IMR-90 (cell line): Measurements from ENCODE around the gene MOB3A. TPM values are rescaled to one million over a fixed set of nuclear protein-coding genes. Genes with fewer than 3 reads are reported as not detected.
"Not testable (repeated sequence)": the region's sequence is repeated elsewhere in the genome, so short reads cannot be mapped to it uniquely, and the experiment has no call there.

Source experiments
- ATAC-seq: fragments of 200-7000 bp; cut with Tn5 transposase; 2 replicates; pipeline ENCODE4 v1.9.1; 2020; ENCODE audit warnings: low read depth, mild to moderate bottlenecking, moderate library complexity
- BruUV-seq: library from RNA; stranded (reverse); fragments of 400-500 nt; replicated peaks from 2 replicates; lab custom pipeline; 2021; lab: Mats Ljungman, UMichigan
- CTCF ChIA-PET: fragments of 300-600 bp; formaldehyde crosslinking; extraction: SDS; loops from one replicate; lab custom pipeline; 2021; ENCODE audit warnings: antibody characterized with exemption; lab: Yijun Ruan, JAX
- POLR2A ChIA-PET: fragments of 300-600 bp; sonication (Branson Sonifier 250); formaldehyde crosslinking; loops from one replicate; lab custom pipeline; 2022; ENCODE audit warnings: antibody characterized with exemption; ENCODE audit not compliant: unreplicated experiment; lab: Charles Lee
- DNase-seq: peaks from one replicate; pipeline ENCODE4 v3.0.0; 2013
- H2AFZ ChIP-seq: replicated peaks from 2 replicates; pipeline ENCODE3; 2013; ENCODE audit warnings: low read length, mild to moderate bottlenecking; ENCODE audit not compliant: poor library complexity
- H2AK5ac ChIP-seq: 2 replicates; pipeline ENCODE4 v1.6.1; 2013; ENCODE audit warnings: low read depth, low read length, inconsistent platforms
- H2AK9ac ChIP-seq: replicated peaks from 2 replicates; pipeline ENCODE3; 2013; ENCODE audit warnings: mild to moderate bottlenecking, low read depth, low read length, moderate library complexity; ENCODE audit not compliant: poor library complexity
- H2BK120ac ChIP-seq: 2 replicates; pipeline ENCODE4 v1.6.1; 2013; ENCODE audit warnings: low read depth, low read length, inconsistent platforms
- H2BK15ac ChIP-seq: 3 replicates; pipeline ENCODE4 v1.6.1; 2013; ENCODE audit warnings: low read depth, low read length, inconsistent platforms
- H2BK20ac ChIP-seq: 2 replicates; pipeline ENCODE4 v1.6.1; 2013; ENCODE audit warnings: low read depth, mild to moderate bottlenecking, inconsistent platforms, low read length, moderate library complexity
- H2BK5ac ChIP-seq: 2 replicates; pipeline ENCODE4 v1.6.1; 2013; ENCODE audit warnings: mild to moderate bottlenecking, low read depth, low read length, inconsistent platforms; ENCODE audit not compliant: poor library complexity, severe bottlenecking
- H3K14ac ChIP-seq: replicated peaks from 2 replicates; pipeline ENCODE4 v1.6.1; 2013; ENCODE audit warnings: low read depth, low read length, inconsistent platforms
- H3K18ac ChIP-seq: 2 replicates; pipeline ENCODE4 v1.6.1; 2013; ENCODE audit warnings: low read depth, low read length, control low read depth
- H3K23ac ChIP-seq: 2 replicates; pipeline ENCODE4 v1.6.1; 2013; ENCODE audit warnings: low read depth, low read length, inconsistent platforms
- H3K27ac ChIP-seq: 2 replicates; pipeline ENCODE4 v1.5.1; 2013; ENCODE audit warnings: mild to moderate bottlenecking, control low read depth, low read length; ENCODE audit not compliant: insufficient read depth
- H3K27me3 ChIP-seq: 2 replicates; pipeline ENCODE4 v1.6.1; 2013; ENCODE audit warnings: low read length; ENCODE audit not compliant: control insufficient read depth, insufficient read depth
- H3K36me3 ChIP-seq: 2 replicates; pipeline ENCODE4 v1.6.1; 2013; ENCODE audit warnings: low read length, mixed read lengths; ENCODE audit not compliant: control insufficient read depth, insufficient read depth
- H3K4ac ChIP-seq: 2 replicates; pipeline ENCODE4 v1.6.1; 2013; ENCODE audit warnings: low read depth, low read length, inconsistent platforms
- H3K4me1 ChIP-seq: 2 replicates; pipeline ENCODE4 v1.6.1; 2013; ENCODE audit warnings: low read length, mixed read lengths; ENCODE audit not compliant: control insufficient read depth, insufficient read depth
- H3K4me2 ChIP-seq: 2 replicates; pipeline ENCODE4 v1.6.1; 2013; ENCODE audit warnings: low read depth, mild to moderate bottlenecking, control low read depth, low read length, moderate library complexity
- H3K4me3 ChIP-seq: 2 replicates; pipeline ENCODE4 v1.5.1; 2013; ENCODE audit warnings: low read depth, mild to moderate bottlenecking, control low read depth, low read length, moderate library complexity; ENCODE audit not compliant: insufficient read depth
- H3K56ac ChIP-seq: 2 replicates; pipeline ENCODE4 v1.6.1; 2013; ENCODE audit warnings: low read length, inconsistent platforms; ENCODE audit not compliant: insufficient read depth; ENCODE audit errors: extremely low read depth
- H3K79me1 ChIP-seq, 2 experiments: 2 replicates each; pipeline ENCODE4 v1.6.1; 2013; ENCODE audit warnings: low read length in 2 of 2, inconsistent platforms in 1 of 2, low read depth in 1 of 2
- H3K9ac ChIP-seq: 2 replicates; pipeline ENCODE4 v1.6.1; 2013; ENCODE audit warnings: low read depth, low read length, control low read depth
- H3K9me1 ChIP-seq: 2 replicates; pipeline ENCODE4 v1.6.1; 2013; ENCODE audit warnings: low read length, inconsistent platforms; ENCODE audit not compliant: insufficient read depth
- H3K9me3 ChIP-seq: 2 replicates; pipeline ENCODE4 v1.6.1; 2013; ENCODE audit warnings: low read length; ENCODE audit not compliant: control insufficient read depth, insufficient read depth
- H4K20me1 ChIP-seq: 2 replicates; pipeline ENCODE4 v1.6.1; 2013; ENCODE audit warnings: low read length, inconsistent platforms; ENCODE audit not compliant: insufficient read depth
- H4K5ac ChIP-seq: 2 replicates; pipeline ENCODE4 v1.6.1; 2013; ENCODE audit warnings: mild to moderate bottlenecking, low read depth, low read length, control low read depth
- H4K8ac ChIP-seq, 2 experiments: 2 replicates each; pipeline ENCODE4 v1.6.1; 2013; ENCODE audit warnings: low read depth in 2 of 2, low read length in 2 of 2, control low read depth in 1 of 2, inconsistent platforms in 1 of 2
- H4K91ac ChIP-seq: 2 replicates; pipeline ENCODE4 v1.6.1; 2013; ENCODE audit warnings: low read depth, low read length, inconsistent platforms; ENCODE audit not compliant: insufficient read depth
- MAFK ChIP-seq: IDR thresholded peaks from 2 replicates; pipeline ENCODE4 v1.6.1; 2012; ENCODE audit warnings: low read depth, low read length, improper control_type of control experiment
- SMC3 ChIP-seq: fragments of 150-350 bp; IDR thresholded peaks from 2 replicates; pipeline ENCODE4 v1.6.1; 2016; ENCODE audit warnings: low read depth, mild to moderate bottlenecking, antibody characterized with exemption, low read length, moderate library complexity
- USF2 ChIP-seq: fragments of 150-350 bp; IDR thresholded peaks from 2 replicates; pipeline ENCODE4 v1.6.1; 2017; ENCODE audit warnings: mild to moderate bottlenecking, antibody characterized with exemption, low read length, low read depth
- WGBS, 2 experiments: methylation state at CpG; one replicate each; pipeline versions ENCODE4 v1.1.5 to v1.1.7; 2013; ENCODE audit warnings: missing lambda C conversion rate in 2 of 2; ENCODE audit not compliant: insufficient read length in 1 of 2; ENCODE audit errors: extremely low coverage in 2 of 2; 5-methylcytosine and 5-hydroxymethylcytosine counted together
- dilution Hi-C: fragments of 300-500 bp; cut with HindIII; formaldehyde crosslinking; loops from one replicate; pipeline ENCODE4 v1.14.3; 2018; ENCODE audit warnings: low sequenced_read_pairs; ENCODE audit not compliant: unreplicated experiment
- in situ Hi-C: fragments of 300-500 bp; cut with MboI; formaldehyde crosslinking; loops from 3 replicates; pipeline ENCODE4 v1.14.3; 2019; ENCODE audit warnings: low sequenced_read_pairs, inconsistent platforms, mixed read lengths
- intact Hi-C: fragments of 100-400 bp; cut with micrococcal nuclease; formaldehyde crosslinking; loops from 2 replicates; pipeline ENCODE4 v1.10.0; 2022
- polyA plus RNA-seq, 3 experiments: library from polyadenylated mRNA; depleted of rRNA; stranded (reverse); fragments of >200 nt; gene quantifications; 2 replicates each; pipeline ENCODE4 v1.2.3, GENCODE V29; 2012; ENCODE audit warnings: low replicate concordance in 1 of 3
- total RNA-seq: library from RNA; depleted of rRNA; stranded (reverse); fragments of >200 nt; gene quantifications from 2 replicates; pipeline ENCODE4 v1.2.3, GENCODE V29; 2012

Gene MOB3A
- total and polyA plus RNA-seq, 2 of the 4 experiments (the other 2 are of a cell fraction): 9.3 to 26.5 TPM

- 96% methylated on average over 7 of the region's 14 CpGs; no CpG with 5 or more reads in 1 of the 2 experiments for WGBS, 2 experiments
- Histone ChIP-seq H3K36me3 (peaks cover 60% of the 10 kb centered on the region), H4K8ac (no peak overlapping the region), H3K9ac (no peak overlapping the region), H4K20me1 (peaks cover 61% of the 10 kb centered on the region), H3K23ac (no peak overlapping the region), H3K4me1 (no peaks in the 10 kb centered on the region), H3K4ac (no peak overlapping the region), H4K91ac (no peak overlapping the region), H3K14ac (no peak overlapping the region), H2BK20ac (no peak overlapping the region), H3K27ac (no peak overlapping the region), H2AK5ac (no peak overlapping the region), H2AFZ (no peak overlapping the region), H3K79me1 (peaks cover 5 to 43% of the 10 kb centered on the region in 2 experiments), H2BK5ac (no peak overlapping the region), H4K5ac (no peak overlapping the region), H3K27me3 (no peaks in the 10 kb centered on the region), H3K9me3 (no peaks in the 10 kb centered on the region), H2BK15ac (no peak overlapping the region), H3K4me3 (no peak overlapping the region), H2AK9ac (no peak overlapping the region), H3K4me2 (no peak overlapping the region), H2BK120ac (no peak overlapping the region), H3K9me1 (no peaks in the 10 kb centered on the region), H3K18ac (no peak overlapping the region), H3K56ac (no peak overlapping the region)
- no TSS peak for BruUV-seq
- ATAC-seq (no peak), DNase-seq (no peak)
- intact Hi-C loops: no loop called here
- in situ Hi-C loops: no loop called here
- POLR2A ChIA-PET: no interaction called here
- dilution Hi-C loops: no loop called here
- CTCF ChIA-PET: no interaction called here
- TF ChIP-seq SMC3 (no peak), USF2 (no peak), MAFK (no peak)
Observed at GRCh38 chr19:2132191-2132590, 36.1 kb upstream of the MOB3A start.

GRCh38 chr19:2131012-2131975 lies 35.2 kb upstream of the MOB3A start:
- Histone ChIP-seq H3K36me3 (peaks cover 57% of the 10 kb centered on the region), H4K20me1 (peaks cover 56% of the 10 kb centered on the region), H2BK5ac (peak overlapping the region; percentile 7), H3K79me1 (peaks cover 5 to 47% of the 10 kb centered on the region in 2 experiments)
- H3K23ac ChIP-seq, H3K14ac ChIP-seq, CTCF ChIA-PET, dilution Hi-C loops, H3K4me2 ChIP-seq, H3K4me3 ChIP-seq, intact Hi-C loops, H3K56ac ChIP-seq, H4K91ac ChIP-seq, H4K5ac ChIP-seq, H3K9me1 ChIP-seq, H2AK5ac ChIP-seq, H2AK9ac ChIP-seq, H3K9me3 ChIP-seq, H2BK20ac ChIP-seq, H2AFZ ChIP-seq, H3K4ac ChIP-seq, H3K27me3 ChIP-seq, H3K27ac ChIP-seq, H3K4me1 ChIP-seq, H2BK120ac ChIP-seq, POLR2A ChIA-PET, H3K9ac ChIP-seq, H3K18ac ChIP-seq, DNase-seq, in situ Hi-C loops, H4K8ac ChIP-seq, H2BK15ac ChIP-seq, BruUV-seq, ATAC-seq: not testable (repeated sequence)
- 92% methylated on average over 13 of the region's 67 CpGs; no CpG with 5 or more reads in 1 of the 2 experiments for WGBS, 2 experiments
